Measurements from ENCODE around the gene PCDH12. TPM values are rescaled to one million over a fixed set of nuclear protein-coding genes. Genes with fewer than 3 reads are reported as not detected.

Gene PCDH12
- total RNA-seq, result not detected in 2 replicates
- 0.14 TPM for polyA plus RNA-seq (2012)

DNA sequence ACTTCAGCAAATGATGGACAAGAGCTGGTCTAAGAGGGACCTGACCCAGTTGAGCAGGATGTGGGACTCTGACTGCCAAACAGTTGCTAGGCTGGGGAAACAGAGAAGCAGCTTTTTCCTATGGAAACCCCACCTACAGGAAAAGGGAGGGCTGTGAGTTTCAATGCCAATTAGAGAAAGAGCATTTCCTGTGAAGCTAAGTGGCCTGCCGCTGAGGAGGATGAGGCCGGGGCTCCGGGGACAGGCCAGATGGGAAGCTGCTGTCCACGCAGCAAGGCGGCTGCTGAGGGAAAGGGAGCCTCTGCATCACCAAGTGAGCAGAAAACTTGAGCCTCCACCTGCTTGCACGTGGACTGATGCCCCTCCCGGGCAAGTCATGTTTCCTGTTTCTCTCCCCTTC is at the start of gene PCDH12:
Gene PCDH12, minus strand, starts transcription at position 90 of the 400 bp plus-strand sequence. CDS start 351 bp downstream, outside the sequence.
- DNase-seq (ENCODE audit: low read depth), result no peak

GRCh38 chr5:142007237-142007544 is 49.2 kb upstream of the PCDH12 start:
- no peak for DNase-seq (ENCODE audit: low read depth)

- DNase-seq (ENCODE audit: low read depth), result no peak
Observed at GRCh38 chr5:142006363-142007236, 48.6 kb upstream of the PCDH12 start.

- DNase-seq (ENCODE audit: low read depth), result no peak
Observed at GRCh38 chr5:142003266-142003800, 45.3 kb upstream of the PCDH12 start.

GRCh38 chr5:142000704-142001484 is 42.9 kb upstream of the PCDH12 start:
- DNase-seq (ENCODE audit: low read depth), result no peak

DNA sequence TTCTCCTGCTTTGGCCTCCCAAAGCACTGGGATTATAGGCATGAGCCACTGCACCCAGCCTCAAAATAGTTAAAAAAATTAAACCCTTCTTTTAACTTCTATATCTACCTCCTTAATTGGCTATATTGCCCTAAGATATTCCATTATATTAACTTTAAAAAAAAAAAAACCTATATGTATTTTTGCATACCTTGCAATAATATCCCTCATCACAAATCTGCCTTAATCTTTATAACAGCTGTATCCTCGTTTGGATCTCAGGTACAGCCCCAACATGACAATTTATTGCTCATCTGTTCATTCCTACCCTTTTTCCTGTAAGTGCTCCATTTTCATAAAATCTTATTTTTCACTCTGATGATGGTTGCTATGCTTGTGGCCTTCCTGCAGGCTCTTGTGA is 42.2 kb upstream of the PCDH12 start:
- DNase-seq (ENCODE audit: low read depth), result no peak

- DNase-seq (ENCODE audit: low read depth), result no peak
Observed at GRCh38 chr5:141997358-141997960, 39.5 kb upstream of the PCDH12 start.

DNA sequence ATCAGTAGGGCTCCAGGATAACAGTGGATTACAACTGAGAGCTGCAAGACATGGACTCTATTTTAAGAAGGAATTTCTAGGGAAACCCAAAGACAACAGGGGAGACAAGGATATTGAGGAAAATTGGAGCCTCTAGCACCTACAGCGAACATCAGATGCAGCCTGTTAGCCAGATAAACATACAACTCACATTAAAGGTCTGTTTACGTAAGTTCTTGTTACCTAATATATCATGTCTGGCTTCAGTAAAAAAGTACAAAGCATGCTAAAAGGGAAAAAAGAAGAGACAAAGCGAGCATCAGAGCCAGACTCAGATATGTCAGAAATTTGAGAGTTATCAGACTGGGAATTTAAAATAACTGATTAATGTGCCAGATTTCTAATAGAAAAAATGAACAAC is 37.7 kb upstream of the PCDH12 start:
- DNase-seq (ENCODE audit: low read depth), result no peak

- DNase-seq (ENCODE audit: low read depth), result no peak
Observed at GRCh38 chr5:141994511-141995136, 36.6 kb upstream of the PCDH12 start.

GRCh38 chr5:141992349-141992963 is 34.5 kb upstream of the PCDH12 start:
- peak; percentile 76 for DNase-seq (ENCODE audit: low read depth)

- no peak for DNase-seq (ENCODE audit: low read depth)
Observed at GRCh38 chr5:141989720-141990119, 31.7 kb upstream of the PCDH12 start.

DNA sequence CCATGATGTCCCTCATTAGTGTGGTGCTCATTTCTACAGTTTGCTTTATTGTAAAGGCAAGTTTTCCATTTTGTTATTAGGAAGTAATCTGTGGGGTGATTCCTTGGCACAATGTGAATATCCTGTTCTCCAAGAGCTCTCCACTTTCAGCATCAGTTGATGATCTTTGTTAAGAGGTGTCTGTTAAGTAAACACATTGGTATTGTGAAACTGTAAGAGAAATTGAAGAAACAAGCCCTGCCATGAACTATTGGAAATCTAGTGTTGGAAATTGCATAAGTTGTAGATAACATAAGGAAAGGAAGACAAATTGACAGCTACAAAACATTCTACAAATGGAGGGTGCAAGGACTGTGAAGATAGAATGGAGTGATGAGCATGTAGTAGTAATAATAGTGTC is 28.1 kb upstream of the PCDH12 start:
- DNase-seq (ENCODE audit: low read depth), result no peak

GRCh38 chr5:141982626-141983025 is 24.6 kb upstream of the PCDH12 start:
- DNase-seq (ENCODE audit: low read depth), result no peak

- DNase-seq (ENCODE audit: low read depth), result no peak
Observed at GRCh38 chr5:141978389-141978788, 20.4 kb upstream of the PCDH12 start.

GRCh38 chr5:141976176-141976575 is 18.2 kb upstream of the PCDH12 start:
- DNase-seq (ENCODE audit: low read depth), result no peak

DNA sequence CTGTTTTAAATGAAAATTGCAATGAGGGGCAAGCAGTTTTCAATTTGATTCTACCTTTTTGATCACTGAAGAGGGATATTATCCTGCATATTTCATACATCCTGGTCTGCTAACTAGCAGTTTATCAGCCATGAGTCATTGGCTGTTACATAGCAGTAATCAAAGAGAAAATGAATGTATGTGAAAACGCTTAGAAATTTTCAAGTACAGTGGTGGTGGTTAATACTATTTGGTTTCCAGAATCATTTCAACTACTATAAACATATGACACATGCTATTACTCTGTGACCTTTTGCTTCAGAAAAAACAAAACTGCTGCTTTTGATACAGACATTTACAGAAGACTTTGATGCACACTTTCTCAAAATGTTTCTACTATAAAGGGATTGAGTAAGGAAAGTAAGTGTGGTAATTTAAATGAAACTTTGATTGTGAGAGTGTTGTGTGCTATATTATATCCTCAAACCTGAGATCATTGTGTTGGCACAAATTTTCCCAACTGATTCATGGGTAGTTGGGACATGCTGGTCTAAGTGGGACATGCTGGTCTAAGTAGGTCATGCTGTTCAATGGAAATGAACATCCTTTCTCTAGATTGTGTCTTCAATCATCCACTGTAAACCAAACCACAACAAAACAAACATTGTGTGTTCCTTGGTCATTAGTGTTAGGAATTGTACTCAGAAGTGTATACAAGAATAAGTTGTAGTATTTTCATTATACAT is 16.0 kb upstream of the PCDH12 start:
- no peak for DNase-seq (ENCODE audit: low read depth)

DNA sequence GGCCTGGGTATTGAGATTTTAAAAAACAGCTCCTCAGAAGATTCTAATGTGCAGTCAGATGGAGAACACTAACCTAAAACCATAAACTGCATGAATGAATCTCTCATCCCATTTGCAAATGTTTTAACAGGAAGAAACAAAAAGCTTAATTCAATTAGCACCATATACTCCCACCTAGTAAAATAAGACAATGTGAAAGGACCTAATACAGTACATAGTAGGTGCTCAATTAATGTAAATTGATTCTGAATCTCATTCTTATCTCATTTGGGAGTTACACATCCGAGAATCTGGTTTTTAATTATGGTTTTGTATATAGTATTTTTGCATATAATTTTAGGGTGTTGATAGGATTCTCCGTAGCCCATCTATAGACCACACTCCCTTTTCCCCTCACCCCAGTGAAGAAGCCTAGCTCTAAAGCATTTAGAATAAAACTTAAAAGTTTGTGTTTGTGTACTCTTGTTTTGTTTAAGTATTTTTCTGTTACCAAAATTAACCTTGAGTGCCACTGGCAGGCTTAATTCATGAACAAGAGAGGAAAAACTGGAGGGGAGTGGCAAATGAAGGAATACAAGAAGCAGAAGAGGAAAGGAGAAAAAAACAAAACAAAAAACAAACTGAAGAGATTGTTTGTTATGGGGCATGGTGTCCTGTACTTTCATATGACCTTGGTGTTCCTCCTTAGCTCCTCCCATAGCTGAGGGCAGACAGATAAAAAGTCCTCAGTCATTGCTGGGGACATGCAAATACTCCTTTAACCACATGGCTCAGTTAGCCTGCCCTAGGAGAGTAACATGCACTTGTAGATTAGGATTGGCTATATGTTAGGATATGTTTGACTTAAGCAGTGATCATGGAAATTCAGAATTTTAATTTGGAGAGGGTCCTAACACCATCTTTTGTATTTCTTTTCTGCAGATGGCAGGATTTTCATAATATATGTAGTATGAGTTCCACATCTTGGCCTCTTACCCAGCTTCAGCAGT is 12.1 kb upstream of the PCDH12 start:
- peak; percentile 54 for DNase-seq (ENCODE audit: low read depth)

GRCh38 chr5:141968914-141969608 is 11.1 kb upstream of the PCDH12 start, which contains the start of gene RNF14:
Gene RNF14 (plus strand): TSS chr5:141969105. CDS start chr5:141973589, 4,484 bp downstream.
- DNase-seq (ENCODE audit: low read depth), result peak; percentile 95

Measured in myocyte (in vitro differentiated cells).